ENCODE data around the gene EFNA2.

Gene EFNA2

DNA sequence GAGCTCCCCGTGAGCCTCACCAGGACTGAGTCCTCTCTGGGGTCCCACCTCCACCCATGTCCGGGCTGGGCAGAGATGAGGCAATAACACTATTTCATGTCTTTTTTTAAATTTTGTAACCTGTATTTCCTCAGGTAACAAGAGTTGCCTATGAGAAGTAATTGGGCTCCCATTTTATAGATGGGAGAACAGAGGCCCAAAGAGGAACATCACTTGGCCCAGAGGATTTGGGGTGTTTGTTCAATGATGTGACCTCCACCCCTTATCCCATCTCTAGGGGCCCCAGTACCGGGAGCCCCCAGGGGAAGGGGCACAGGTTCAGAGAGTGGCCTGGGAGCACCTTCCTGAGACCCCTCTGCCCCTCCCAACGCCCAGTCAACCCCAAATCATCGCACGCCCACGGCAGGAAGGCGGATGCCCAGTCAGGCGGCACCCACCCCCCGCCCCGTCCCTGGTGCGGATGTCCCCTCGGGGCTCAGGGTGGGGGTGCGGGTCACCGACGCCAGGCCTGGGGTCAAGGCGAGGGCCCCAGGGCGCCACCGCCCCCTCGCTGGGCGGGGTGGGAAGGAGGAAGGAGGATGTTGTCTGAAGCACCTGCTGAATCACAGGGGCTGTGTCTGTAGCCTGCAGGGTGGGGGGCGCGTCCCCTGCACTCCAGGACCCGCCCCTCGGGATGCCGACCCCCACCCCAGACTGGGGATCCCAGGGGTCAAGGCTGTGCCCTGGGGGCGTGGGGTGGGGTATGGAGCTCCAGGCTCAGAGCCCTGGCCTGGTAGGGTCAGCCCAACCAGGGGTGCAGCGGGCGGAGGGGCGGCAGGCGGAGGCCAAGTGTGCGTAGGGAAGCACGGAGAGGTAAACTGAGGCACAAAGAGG, 25.6 kb upstream of the EFNA2 start:
- DNase-seq (ENCODE audit: extremely low read depth in 1 of 2, low read depth in 1 of 2), result no peak

DNA sequence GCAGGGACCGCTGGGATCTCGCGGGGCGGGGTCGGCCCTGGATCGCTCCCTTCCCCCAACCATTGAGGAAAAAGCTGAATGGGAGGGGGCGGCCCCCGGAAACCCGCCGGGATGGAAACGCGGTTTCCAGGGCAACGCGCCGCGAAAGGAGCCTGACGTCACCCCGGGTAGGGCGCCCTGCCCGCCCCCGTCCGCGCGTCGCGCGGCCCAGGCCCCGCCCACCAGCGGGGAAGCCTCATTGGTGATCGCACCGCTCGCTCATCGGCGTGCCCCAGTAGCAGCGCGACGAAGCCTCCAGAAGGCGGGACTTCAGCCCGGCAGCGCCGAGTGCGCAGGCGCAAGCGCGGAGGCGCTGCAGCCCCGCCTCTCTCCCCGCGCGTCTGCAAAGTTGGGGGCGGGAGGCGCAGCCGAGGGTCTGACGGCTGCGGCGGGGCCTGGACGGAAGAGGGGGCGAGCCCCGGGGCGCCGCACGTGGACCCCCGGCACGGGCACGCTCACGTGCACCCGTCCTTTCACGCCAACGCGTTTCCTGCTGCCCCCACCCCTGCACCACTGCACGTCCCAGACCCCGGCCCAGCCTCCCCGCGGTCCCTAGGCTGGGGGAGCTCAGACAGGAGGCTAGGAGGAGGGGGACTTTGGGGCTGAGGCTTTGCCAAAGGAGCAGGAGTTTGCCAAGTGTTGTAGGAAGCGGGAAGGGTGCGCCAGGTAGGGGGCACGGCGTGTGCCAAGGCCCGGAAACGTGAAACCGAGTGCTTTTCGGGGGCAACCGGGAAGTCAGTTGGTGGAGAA, 24.7 kb upstream of the EFNA2 start:
- peak; percentile 92 to 96 for DNase-seq (ENCODE audit: extremely low read depth in 1 of 2, low read depth in 1 of 2)

DNA sequence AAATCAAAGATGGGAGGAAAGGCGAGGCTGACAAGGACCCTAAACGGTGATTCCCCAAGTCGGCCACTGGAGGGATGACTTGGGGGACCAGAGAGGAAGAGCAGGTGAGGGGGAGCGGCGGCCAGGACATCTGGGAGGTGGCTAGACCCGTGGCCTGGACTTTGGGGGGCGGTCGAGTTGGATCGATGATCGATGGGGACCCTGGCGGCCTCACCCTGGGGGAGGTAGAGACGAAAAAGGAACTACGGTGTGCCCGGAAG, 24.2 kb upstream of the EFNA2 start:
- no peak for DNase-seq (ENCODE audit: extremely low read depth in 1 of 2, low read depth in 1 of 2)

DNA sequence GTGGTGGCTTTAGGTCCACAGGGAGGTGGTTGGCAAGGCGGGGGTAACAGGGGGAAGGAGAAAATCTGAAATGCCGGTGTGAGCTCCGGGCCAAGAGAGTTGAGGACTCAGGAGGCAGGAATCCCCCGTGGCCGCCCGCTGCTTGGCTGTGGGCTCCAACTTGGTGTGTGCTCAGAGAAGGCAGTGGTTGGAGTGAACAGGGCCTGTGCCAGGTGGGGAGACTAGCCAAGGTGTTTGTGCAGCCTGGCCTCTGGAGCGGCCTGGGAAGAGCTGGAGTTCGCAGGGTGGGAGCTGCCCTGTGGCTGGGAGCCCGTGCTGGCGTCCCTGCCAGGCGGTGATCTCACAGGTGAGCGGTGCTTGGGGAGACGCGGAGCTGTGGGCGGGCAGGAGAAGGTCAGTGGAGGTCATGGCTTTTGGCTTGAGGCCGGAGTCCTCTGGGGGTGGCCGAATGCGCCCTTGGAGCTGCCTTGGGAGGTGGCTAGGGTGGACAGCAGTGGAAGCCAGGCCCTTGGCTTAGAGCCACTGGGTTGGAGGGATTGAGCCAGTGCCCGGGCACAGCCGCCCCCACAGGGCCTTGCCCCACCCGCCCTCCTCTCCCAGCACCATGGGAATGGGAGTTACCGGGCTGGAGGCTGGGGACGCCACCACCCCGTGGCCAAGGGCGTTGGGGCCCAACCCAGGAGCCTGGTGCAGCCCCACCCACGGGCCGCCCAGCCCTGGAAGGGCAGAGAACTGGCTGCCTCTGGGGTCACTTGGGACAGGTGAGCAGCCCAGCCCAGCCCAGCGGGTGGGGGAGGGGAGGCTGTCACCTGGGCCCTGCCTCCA, 23.7 kb upstream of the EFNA2 start:
- no peak for DNase-seq (ENCODE audit: extremely low read depth in 1 of 2, low read depth in 1 of 2)

DNA sequence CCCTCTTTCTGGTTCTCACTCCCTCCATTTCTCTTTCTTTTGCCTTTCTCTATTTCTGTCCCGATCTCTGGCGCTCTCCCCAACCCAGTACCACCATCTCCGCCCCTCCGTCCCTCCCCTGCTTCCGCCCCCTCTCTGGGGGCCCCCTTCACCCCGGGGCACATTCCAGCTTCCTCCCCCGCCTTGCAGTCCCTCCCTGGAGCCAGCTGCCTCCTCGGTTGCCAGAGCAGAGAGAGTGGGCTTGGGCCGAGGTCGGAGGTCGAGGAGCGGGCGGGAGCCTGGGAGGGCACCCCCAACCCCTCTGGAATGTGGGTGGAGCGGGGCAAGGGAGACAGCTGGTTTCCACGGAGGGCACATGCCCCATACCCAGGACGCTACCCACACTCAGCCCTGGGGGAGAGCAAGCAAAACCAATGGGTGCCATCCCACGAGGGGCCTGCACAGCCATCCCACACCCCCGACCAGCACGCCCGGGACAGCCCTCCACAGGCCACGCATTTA, 23.0 kb upstream of the EFNA2 start:
- DNase-seq (ENCODE audit: extremely low read depth in 1 of 2, low read depth in 1 of 2), result no peak

DNA sequence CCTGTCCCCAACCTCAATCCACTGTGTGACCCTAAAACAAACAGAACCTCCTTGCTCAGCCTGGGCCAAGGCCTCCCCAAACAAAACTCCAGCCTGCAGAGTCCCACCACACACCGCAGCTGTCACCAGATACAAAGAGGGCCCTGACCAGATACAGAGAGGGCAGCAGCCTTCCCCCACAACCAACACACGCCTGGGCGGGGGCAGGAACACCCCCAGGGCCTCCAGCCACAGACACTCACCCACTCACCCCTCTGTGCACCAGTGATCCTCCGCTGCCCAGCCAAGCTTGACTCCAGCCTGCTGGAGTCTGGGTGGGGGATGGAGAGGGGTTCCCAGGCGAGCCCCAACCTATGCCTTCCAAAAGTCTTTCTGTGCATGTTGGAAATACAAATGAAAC, 22.5 kb upstream of the EFNA2 start:
- DNase-seq (ENCODE audit: extremely low read depth in 1 of 2, low read depth in 1 of 2), result no peak

DNA sequence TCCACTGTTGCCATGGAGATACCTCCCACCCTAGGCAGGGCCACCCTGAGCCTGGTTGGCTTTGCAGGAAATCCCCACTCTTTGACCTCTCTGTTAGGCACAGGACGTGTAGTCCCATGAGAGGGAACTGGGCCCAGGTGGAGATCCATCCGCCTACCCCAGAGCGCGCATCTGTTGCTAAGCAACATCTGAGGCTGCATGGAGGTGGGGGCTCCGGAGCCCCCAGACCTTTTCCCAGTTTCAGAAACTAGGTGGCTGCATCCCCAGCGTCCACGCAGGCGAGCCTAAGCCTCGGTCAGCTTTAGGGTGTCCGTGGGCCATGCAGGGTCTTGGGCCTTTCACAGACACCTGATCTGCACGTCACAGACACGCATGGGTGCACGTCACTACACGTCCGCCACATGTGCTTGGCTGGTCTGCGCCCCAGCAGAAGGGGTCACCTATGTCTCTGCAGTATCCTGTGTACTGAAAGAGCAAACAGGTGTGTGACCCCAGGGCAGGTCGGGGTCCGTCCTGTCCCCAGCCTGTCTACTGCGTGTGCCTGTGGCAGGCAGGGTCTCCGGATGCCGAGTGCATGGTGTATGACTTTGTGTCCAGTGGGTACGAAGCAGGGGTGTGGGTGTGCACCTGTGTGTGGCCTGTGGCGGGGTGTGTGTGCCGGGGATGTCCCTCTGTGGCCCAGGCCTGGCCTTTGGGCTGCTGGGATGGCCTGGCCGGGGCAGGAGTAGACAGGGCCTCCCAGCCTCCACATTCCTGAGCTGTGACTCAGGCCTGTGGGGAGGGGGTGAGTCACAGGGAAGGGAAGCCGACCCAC, 20.7 kb upstream of the EFNA2 start:
- DNase-seq (ENCODE audit: extremely low read depth in 1 of 2, low read depth in 1 of 2), result no peak

DNA sequence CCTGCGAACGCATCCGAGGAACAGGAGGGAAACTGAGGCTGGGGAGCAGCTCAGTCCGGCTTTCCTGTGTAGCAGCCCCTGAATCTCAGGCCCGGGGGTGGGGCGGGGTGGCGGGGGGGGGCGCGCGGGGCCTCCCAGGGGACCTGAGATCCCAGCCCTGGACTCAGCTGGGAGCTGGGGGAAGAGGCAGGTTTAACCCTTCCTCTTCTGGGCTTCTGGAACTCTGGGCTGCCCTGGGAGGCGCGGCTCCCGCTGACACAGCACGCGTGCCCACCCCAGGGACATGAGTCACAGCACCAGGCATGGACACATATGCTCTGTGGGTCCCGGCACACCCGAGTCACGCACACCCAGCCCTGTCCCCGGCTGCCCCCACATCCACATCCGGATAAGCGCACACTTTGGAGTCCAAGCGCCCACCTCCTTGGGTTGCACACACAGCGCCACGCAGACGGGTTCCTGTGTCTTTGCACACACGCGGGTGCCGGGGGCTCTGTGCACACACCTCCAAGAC, 20.0 kb upstream of the EFNA2 start:
- no peak for DNase-seq (ENCODE audit: extremely low read depth in 1 of 2, low read depth in 1 of 2)

DNA sequence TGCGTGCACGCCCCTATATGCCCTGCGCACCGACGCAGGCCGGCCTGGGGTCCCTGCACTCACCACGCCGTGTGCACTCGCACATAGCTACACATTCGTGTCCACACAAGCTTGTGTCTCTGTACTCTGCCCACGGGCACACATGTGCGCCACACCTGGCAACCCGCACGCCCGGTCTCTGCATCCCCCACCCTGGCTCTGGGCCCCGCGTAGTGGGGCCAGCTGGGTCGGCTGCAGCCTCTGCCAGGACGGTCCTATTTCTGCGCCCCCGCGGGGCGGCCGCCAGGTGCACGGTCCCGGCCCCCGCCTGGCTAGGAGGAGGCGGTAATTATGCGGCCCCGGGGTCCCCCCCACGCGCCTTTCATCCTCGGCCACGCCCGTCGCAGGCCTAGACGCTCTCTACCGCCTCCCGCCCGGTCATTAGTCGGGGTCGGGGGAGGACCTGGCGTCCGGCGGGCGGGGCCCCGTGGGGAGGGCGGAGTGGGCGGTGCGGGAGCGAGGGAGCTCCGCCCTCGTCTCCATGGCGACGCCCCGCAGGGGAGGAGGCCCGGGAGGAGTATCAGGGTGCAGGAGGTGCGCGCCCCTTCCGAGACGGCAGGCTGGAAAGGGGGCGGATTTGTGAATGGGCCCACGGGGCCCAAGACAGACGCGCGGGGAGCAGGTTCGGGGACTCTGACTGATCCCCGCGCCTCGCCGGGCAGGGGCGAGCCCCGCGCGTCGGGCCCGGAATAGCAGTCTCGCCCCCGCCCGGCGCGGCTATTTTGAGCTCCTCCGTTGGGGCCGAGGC, 19.4 kb upstream of the EFNA2 start:
- peak; percentile 77 to 86 for DNase-seq (ENCODE audit: extremely low read depth in 1 of 2, low read depth in 1 of 2)

DNA sequence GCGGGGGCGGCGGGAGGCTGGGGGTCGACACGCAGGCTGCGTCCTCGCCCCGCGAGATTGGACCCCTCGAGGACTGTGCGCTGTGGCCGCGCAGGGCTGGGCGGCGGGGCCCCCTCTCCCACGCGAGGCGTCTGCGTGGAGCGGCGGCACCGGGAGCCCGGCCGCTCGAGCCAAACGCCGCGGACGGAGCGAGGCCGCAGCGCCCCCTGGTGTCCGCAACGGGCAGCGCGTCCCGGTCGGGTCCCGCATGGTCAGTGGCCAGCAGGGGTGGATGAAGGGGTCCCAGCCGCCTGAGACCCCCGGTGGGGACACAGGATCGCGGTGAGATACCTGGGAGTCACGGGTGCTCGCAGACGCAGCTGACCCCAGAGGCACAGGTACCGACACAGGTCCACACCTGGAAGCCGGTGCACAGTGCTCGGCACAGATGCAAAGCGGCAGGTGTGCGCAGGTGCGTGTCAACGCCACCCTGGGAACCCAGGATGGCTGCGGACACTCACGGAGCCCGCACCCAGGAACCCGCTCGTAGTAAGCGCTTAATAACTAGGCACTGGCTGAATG, 18.7 kb upstream of the EFNA2 start:
- no peak for DNase-seq (ENCODE audit: extremely low read depth in 1 of 2, low read depth in 1 of 2)

DNA sequence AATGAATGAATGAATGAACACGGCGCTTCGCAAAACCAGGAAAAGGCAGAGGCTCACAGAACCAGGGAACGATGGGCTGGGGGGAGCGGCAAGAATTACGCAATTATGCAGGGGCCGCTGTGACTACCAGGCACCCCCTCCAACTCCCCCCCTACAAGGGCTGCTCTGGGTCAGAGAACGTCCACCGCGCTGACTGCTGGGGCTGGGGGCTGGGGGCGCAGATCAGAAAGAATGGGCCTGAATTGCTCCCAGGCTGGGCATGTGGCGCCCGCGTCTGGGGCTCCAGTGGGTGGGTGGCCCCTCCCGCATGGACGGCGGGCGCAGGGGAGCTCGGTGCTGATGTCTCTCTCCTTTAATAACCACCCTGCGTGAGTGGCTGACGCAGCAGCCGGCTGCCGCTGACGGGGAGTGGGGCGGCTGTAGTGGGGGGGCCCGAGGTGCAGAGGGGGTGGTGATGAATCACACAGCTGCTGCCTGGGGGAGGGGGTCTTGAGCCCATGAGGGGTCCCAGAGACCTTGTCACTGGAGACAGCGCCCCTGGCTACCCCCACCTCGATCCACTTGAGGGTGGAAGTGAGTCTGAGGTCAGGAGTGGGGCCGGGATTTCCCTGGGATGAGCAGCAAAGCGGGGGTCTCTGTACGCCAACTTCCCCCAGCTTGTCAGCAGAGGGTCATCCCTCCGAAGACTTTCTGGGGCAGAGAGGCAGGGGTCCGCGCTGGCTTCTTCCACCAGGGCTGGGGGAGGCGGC, 18.0 kb upstream of the EFNA2 start:
- no peak for DNase-seq (ENCODE audit: extremely low read depth in 1 of 2, low read depth in 1 of 2)

DNA sequence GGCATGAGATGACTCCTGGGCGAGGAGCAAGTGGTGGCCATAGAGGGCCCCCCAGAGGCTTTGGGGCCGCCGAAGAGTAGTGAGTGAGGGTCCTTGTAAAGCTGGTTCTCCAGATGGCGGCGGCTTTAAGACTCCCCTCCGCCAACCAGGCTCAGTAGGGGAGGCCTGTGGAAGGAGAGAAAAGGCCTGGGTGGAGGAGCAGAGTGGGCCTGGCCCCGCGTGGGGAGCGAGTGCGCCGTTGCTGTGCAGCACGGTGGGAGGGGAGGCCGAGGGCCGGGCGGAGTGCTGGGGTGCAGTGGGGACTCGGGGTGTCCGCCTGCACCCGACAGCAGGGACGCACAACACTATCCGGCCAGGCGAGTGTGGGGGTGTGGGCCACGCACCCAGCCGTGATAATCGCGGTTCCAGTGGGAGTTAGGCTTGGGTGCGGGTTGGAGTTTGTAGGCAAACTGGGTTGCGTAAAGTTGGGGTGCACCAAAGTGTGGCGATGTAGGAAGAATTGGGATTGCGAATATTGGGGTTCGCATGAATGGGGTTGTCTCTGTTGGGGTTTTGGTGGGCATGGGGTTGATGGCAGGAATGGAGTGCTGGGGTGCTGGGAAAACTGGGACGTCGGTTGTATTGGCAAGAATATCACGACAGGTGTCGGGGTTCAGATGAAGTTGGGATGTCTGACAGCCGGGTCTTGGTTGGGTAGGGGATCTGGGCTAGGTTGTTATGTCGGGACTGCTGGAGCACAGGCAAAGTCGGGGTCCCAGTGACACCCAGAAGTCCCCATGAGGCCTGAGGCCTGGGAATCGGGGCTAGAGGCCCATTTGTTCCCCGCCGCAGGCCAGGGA, 17.2 kb upstream of the EFNA2 start:
- DNase-seq (ENCODE audit: extremely low read depth in 1 of 2, low read depth in 1 of 2), result no peak

DNA sequence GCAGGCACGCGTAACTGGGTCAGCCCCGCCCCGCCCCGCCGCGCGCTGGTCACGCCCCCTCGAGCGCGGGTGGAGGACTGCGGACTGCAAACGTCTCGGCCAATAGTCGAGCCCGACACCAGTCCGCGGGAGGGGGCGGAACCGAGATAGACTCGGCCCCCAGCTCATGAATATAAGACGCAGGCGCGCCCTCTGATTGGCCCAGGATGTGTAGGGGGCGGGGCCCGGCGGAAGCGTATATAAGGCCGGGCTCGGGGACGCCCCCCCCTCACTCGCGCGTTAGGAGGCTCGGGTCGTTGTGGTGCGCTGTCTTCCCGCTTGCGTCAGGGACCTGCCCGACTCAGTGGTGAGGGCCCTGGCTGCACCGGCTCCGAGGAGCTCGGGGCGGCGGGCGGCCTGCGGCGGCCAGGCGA, 16.6 kb upstream of the EFNA2 start, which contains the start of gene CIRBP:
Gene CIRBP (plus strand): TSS at position 268 of the 413 bp plus-strand sequence. CDS start 1,602 bp downstream, outside the sequence.
- peak; percentile 98 to 100 for DNase-seq (ENCODE audit: extremely low read depth in 1 of 2, low read depth in 1 of 2)

DNA sequence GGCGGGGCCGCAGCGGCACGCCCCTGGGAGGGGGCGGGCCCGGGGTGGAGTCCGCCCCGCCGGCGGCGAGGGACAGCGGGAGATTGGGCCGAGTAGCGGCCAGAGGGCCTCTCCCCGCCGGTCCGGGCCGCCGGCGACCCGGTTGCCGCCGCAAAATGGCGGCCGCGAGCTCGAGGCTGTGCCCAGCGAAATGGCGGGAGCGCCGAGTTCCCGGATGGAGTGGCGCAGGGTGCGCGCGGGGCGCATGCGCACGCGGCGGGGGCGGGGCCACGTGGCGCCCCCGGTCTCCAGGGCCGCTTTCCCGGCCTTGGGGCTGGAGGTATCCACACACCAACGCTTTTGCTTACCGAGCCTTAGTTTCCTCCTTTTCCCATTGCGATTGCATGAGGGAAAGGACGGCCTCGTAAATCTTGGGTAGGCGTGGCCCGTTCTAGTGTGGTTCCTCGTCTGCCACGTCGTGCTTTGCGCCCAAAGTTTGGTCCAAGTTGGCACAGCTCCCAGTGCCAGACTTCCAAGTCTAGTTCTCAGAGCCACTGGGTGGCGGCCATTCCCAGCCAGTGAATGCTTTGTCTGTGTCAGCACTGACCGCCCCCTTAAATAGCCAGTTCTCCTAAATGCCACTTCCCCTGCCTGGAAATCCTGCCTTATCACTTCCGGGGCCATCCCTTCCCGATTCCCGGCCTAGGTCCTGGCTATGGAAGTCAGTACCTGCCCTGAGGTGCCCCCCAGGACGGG, 16.0 kb upstream of the EFNA2 start:
- DNase-seq (ENCODE audit: extremely low read depth in 1 of 2, low read depth in 1 of 2), result peak; percentile 70 to 77

DNA sequence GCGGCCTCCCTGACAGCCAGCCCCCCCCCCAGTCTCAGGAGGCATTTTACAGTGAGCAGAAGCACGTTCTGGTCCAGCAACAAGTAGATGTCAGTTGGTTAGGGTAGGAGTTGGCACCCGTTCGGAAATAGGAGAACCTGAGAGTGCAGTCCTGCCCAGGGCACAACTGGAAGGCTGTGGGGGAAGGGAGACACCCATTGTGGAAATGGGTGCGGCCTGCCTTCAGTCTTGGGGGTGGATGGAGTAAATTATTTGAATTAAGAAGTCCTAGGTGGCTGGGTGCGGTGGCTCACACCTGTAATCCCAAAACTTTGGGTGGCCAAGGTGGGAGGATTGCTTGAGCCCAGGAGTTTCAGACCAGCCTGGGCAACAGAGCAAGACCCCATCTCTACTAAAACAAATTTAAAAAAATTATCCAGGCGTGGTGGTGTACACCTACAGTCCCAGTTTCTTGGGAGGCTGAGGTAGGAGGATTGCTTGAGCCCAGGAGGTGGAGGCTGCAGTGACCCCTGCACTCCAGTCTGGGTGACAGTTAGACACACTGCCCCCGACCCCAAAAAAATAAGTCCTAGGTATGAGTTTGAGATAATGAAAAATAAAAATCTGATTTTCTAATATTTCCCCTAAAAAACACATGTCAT, 15.3 kb upstream of the EFNA2 start:
- no peak for DNase-seq (ENCODE audit: extremely low read depth in 1 of 2, low read depth in 1 of 2)

DNA sequence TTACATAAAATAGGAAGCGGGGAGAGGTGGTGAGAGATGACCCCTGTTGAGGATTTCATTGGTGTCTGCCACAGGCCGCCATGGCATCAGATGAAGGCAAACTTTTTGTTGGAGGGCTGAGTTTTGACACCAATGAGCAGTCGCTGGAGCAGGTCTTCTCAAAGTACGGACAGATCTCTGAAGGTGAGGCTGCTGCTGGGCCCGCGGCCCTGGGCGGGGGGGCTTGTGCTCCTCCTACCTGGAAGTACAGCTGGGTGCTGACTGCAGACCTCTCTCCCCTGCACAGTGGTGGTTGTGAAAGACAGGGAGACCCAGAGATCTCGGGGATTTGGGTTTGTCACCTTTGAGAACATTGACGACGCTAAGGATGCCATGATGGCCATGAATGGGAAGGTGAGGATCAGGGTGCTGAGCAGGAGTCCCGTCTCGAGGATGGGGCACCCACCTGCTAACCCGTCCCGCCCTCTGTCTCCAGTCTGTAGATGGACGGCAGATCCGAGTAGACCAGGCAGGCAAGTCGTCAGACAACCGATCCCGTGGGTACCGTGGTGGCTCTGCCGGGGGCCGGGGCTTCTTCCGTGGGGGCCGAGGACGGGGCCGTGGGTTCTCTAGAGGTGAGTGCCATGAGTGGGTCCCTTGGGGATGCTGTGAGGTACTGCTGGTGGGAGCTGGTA, 14.7 kb upstream of the EFNA2 start:
- DNase-seq (ENCODE audit: extremely low read depth in 1 of 2, low read depth in 1 of 2), result no peak
